Lower leg skin (tissue), 3 donors: ENCODE results near the gene LRRC66.

Experiments used
- POLR2A ChIP-seq, 2 donors: fragments of 450-650 bp; IDR thresholded peaks; one replicate each; pipeline ENCODE4 v1.6.1; 2016 to 2017; ENCODE audit warnings: antibody characterized with exemption in 2 of 2, mild to moderate bottlenecking in 1 of 2, moderate library complexity in 1 of 2
- TF ChIP-seq, protein P1 (sequence below), 3 donors: fragments of 450-650 bp; IDR thresholded peaks; one replicate each; pipeline ENCODE4 v1.5.1; 2016; ENCODE audit warnings: antibody characterized with exemption in 3 of 3, mild to moderate bottlenecking in 3 of 3, moderate library complexity in 2 of 3

DNA sequence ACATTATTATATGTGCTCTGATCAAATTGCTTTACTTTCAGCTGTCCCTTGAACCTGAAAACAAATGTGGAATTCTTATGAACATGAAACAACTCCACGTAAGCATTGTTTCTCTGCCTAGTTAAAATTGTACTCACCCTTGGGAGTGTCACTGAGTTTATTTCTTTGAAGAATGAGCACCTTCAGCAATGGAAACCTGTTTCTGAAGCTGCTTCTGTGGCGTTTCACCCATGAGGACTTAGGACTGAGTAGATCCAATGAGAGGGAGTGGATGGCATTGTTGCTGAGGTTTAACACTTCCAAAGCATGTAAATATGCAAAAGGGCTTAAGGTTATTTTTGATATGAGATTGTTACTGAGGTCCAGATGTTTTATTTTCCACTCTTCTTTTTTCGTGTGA, 3.2 kb downstream of the LRRC66 start:
- TF ChIP-seq, protein P1, sequence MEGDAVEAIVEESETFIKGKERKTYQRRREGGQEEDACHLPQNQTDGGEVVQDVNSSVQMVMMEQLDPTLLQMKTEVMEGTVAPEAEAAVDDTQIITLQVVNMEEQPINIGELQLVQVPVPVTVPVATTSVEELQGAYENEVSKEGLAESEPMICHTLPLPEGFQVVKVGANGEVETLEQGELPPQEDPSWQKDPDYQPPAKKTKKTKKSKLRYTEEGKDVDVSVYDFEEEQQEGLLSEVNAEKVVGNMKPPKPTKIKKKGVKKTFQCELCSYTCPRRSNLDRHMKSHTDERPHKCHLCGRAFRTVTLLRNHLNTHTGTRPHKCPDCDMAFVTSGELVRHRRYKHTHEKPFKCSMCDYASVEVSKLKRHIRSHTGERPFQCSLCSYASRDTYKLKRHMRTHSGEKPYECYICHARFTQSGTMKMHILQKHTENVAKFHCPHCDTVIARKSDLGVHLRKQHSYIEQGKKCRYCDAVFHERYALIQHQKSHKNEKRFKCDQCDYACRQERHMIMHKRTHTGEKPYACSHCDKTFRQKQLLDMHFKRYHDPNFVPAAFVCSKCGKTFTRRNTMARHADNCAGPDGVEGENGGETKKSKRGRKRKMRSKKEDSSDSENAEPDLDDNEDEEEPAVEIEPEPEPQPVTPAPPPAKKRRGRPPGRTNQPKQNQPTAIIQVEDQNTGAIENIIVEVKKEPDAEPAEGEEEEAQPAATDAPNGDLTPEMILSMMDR (IDR thresholded peaks at IDR 0.05), result no peak
- TF ChIP-seq POLR2A (IDR thresholded peaks at IDR 0.05), result no peak
